HEK293 (cell line): ENCODE results near the gene GREM2.

Source experiments
- ZNF112 ChIP-seq: fragments of 450-650 bp; formaldehyde crosslinking; IDR thresholded peaks from 2 replicates; pipeline ENCODE4 v1.5.0; 2017; ENCODE audit warnings: missing biosample characterization, missing genetic modification characterization
- ZNF768 ChIP-seq: fragments of 450-650 bp; formaldehyde crosslinking; IDR thresholded peaks from 2 replicates; pipeline ENCODE4 v1.5.1; 2018; ENCODE audit warnings: missing biosample characterization, mild to moderate bottlenecking, missing genetic modification characterization

DNA sequence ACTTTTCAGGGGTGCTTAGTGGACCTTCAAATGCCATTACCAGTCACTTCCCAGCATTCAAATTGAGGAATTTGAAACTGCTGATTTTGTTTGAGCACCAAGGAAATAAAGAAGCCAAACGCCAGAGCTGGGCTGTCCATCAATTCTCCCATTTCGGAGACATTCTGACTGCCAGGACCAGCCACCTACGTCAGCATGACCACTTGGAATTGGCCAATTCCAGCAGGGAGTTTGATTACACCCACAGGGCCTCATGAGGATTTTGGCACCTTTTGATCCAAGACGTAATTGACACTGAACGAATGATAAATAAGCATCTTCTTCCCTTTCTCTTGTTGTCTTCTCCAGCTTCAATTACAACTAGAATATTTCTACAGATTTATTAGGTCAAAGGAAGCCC lies 40.2 kb downstream of the GREM2 start:
- no peak for TF ChIP-seq ZNF768
- TF ChIP-seq ZNF112 (tag by site-specific recombination): no peak
